ENCODE data around the gene CMSS1. TPM values are rescaled to one million over a fixed set of nuclear protein-coding genes. Genes with fewer than 3 reads are reported as not detected.
A peak's percentile ranks its signal among the peaks of the same experiment; 100 is the strongest.

Gene CMSS1
- total RNA-seq, 1 donor from 2014 or later, result 8.2 TPM

DNA sequence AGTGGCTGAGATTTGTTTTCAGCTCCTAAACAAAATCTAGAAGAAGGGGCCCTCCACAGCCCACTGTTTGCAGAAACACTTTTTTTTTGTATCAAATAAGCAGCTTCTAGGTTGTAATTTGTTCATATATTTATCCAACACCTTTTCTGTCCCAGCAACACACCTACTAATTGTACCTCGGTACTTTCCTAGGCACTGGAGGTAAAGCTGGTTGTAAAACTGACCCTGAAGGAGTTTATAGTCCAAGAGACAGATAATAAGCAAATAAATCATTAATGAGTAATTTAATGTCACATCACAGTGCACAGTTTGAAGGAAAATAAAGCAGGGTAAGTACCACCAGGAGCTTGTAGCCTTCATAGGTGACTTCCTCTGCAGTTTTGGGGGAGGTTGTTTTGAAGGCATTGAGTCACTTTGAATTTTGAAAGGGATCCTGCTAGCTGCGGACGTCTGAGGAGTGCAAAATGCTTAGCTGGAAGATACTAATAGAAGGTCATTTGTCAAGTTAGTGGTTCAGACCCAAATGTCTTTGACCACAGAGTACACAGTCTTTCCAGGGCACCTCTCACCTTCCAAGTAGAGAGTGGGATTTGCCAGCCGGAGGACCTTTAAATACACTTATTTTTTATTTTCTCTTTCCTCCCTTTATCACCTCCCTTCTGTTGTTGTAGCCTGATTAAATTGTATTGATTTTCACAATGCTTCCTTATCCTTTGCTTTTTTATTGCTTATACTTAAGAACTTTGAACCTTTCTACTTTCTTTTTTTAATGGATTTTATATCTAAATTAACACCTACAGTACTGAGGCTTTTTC, 53.8 kb downstream of the CMSS1 start:
- FAIRE-seq (no peak), DNase-seq (ENCODE audit: low spot score in 2 of 2) (no peak)

DNA sequence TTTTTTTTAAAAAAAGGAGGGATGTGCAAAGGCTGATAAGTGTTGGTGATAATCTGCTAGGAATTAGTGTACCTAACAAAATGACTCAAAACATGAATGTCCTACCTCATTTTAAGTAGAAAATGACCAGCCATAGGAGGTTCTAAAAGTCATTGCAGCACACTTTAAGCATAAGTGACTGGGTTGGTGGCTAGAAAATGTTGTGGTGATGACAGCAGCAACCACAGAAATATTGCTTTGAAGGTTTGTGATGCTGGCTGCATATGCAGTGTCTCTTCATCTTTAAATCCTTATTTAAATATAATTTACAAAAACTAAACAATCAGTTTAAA, 55.2 kb downstream of the CMSS1 start:
- no peak for FAIRE-seq
- no peak for DNase-seq (ENCODE audit: low spot score in 2 of 2)

DNA sequence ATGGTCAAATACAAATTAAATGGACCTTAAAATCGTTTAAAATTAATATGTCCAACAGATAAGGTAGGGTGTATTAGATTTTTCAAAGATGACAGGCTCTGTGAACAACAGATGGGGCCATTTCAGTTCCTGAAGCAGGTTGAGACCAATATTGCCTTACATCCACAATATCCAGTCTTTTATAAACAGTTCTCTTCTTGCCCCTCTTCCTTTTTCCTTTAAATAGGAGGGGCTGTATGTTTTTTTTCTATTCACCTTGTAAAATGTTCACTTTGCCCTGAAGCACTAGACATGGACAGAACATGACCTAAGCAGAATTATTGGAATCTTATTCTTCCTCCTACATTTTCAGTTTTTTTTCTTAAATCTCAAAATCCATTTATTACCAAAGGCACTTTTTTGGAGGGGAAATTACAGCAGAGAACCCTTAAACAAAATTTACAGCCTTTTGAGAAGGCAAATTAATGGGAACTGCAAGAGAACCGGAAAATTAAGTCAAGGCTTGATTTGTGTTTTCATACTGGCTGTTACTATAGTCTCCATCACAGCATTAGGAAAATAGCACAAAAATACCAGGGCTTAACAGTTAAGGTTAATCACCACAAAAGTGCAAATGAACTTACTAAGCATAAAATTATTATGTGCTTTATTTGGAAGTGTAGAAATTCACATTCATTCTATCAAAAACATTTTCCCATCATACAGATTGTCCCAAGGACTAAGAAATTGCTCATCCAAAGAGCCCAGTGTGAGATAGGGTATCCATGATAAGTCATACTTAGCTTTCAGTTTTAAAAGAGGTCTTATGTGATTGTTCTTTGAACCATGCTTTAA, 55.8 kb downstream of the CMSS1 start:
- DNase-seq (ENCODE audit: low spot score in 2 of 2) (no peak), FAIRE-seq (no peak)

DNA sequence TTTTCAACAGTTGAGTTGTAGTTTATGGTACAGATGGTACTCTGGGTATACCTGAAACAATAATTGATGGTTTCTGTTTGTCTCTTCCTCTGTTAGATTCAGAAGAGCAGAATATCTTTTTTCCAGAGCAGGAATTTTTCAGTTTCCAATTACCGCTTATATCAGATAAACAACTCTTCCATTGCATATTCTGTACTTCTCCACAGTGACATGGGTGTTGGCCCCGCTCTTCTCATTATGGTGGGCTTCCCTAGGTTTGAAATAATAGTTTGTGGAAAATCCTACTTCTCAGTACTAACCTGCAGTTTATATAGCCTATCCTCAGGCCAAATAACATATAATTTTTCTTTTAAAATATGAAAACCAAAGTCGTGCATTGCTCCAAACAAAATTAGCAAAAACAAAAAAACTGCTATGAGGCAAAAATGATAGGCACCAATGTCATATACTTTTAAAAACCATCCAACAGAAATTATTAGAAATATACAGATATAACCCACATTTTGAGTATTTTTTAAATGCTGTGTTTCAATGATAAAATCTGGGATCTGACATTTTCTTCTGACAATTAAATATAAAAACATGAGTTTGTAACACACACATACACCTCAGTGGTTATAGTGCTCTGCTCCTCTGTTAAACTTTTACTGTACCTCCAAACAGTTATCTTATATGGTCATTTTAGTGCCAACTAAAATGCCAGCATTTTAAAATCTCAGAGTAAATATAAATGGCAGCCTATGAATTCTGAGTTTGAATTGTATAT, 56.8 kb downstream of the CMSS1 start:
- FAIRE-seq, result no peak
- no peak for DNase-seq (ENCODE audit: low spot score in 2 of 2)

DNA sequence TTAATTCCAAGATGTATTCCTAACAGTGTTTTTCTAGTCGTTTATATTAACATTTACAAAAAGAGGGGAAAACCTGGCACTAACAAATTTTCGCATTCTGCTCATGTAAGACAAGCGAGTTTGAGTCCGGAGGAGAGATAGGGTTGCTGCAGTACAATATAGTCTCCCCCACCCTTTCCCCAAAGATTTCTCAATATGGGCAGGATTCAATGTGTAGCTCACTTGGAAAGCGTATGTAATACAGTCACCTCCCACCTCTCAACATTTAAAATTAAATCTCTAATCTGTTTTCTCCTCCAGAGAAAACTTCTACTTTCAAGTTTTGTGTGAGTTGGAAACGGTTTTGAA, 57.9 kb downstream of the CMSS1 start:
- DNase-seq (ENCODE audit: low spot score in 2 of 2) (no peak), FAIRE-seq (no peak)

DNA sequence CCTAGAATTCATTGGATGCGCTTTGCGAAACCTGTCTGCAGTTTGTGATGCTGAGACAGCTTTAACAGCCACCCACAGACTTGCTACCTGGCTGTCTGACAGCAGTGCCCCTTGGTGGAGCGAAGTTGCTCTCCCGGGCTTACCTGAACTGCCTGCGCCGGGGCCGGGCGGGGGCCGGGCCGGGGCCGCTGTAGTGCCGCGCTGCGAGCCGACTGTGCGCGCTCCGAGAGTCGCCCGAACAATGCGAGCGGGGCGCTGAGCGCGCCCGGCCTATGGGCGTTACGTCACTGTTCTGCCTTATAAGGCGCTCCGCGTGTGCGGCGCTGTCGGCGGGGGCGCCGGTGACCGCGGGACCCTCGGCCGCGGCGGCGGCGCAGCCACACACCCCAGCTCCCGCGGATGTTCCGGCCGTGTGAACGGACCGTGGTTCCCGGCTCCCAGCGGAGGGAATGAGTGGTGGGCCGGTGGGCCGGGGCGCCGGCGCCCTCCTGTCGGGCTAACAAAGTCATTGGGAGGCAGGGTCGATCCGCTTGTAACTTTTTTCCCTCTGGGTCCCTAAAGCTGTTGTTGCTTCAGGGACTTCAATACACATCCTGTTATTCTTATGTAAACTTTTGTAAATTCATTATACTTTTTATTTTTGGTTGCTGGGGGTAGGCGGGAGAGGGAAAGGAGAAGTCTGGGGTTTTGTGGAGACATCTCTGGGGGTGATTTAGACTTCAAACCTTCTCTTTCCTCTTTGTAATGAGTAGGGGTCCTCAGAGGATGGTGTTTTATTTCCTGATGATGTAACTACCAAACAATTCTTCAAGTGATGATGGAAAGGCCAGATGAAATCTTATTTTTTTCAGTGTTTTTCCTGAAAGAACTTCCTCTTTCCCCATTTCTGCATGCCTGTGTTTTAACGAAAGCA, 58.5 kb downstream of the CMSS1 start:
- no peak for FAIRE-seq
- DNase-seq (ENCODE audit: low spot score in 2 of 2), result peak; percentile 79 to 86

DNA sequence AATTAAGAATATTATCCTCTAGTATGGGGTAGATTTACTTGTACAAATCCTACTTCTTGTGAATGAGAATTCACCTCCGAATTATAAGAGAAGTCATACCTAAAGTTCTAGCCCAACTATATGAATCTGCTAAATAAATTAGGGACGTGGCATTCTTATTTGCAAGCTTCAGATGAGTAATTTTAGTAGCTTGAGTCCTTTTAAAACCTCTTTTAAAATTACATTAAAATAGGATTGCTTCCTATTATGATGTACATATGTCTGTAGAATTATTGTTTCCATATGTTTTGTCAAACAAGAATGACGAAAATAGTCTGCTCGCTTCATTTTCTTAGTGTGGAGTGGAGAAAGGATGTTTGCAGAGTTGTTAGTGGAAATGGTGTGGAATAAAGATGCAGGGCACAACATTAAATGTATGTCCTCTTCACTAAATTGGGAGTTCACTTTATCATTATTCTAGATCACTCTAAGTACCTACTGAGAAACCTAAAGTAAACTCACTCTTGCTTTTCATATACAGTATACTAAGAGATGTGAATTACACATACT, 59.4 kb downstream of the CMSS1 start:
- no peak for FAIRE-seq
- DNase-seq (ENCODE audit: low spot score in 2 of 2), result no peak

DNA sequence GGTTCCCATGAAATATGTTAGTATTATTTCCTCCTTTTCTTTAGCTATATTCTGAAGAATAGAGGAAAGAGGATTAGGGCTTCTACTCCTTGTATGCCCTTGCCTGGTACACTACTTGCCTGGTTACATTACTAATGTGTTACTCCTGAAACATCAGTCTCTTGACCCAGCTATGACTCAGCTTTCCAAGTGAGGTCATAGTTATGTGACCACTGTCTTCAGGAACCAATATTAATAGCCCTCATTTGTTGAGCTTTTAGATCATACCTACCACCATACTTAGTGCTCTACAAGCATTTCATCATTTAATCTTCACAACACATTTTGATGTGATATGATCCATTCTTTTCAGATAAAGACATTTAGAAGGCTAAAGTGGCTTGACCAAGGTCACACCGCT, 60.3 kb downstream of the CMSS1 start:
- DNase-seq (ENCODE audit: low spot score in 2 of 2) (no peak), FAIRE-seq (no peak)

DNA sequence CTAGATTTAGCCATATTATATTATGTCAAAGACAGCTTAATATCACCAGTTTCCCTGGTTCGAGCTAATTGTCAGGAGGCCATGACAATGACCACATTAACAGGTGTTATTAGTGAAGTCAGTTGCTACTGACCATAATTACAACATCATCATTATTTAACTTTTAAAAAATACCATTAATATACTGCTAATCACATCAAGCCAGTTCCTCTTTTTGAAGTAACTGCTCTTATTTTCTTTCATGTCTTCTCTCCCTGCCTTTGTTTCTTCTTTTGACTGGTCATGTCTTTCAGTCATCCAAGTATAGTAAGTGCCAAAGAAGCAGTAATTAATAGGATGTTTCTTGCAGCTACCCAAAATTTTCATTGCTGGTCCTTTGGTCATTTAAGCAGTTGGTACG, 61.6 kb downstream of the CMSS1 start:
- no peak for DNase-seq (ENCODE audit: low spot score in 2 of 2)
- FAIRE-seq, result no peak

DNA sequence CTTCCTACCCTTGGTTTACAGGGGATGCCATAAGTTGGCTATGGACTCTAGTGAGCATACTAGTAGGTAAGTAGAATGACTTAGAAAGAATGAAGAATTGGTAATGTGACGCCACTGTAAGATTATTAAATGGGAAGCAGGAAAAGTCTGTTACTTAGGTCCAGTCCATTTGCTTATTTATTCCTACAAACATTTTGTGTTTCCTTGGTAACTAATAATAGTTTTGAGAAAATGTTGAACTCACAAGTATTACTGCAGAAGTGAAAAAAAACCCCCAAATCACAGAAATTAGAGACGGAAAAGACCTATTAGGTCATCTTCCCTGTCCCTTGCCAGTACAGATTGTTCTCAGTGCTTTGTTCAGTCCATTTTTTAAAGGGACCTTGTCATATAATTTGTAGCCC, 63.5 kb downstream of the CMSS1 start:
- FAIRE-seq, result no peak
- DNase-seq (ENCODE audit: low spot score in 2 of 2), result no peak

DNA sequence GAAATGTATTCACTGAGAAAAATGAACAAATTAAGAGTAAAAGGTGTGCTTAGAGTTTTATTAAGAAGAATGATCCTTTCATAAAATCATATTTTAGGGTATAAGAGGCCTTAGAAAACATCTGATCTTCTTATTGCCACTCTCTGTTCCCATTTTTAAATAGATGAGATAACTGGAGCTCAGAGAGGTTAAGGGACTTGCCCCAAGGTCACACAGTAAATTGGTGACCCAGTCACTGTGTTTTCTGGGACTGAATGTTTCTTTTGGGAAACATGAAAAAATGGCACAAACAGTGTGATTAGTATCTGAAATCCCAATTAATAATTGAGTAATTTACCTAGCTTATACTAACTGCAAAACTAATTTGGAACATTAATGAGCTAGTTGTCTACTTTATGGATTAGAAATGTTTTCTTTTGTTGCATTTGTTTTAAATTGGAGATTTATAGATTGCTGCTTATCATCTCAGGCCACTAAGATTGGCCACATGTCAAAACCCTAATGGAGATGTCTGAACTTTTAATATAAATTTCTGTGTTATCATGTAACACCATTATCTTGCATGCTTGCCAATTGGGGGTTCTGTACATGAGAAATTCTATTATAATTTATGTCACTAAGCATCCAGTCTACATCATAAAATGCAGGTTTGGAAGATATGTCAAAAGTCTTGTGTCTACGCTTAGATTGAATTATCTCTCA, 64.9 kb downstream of the CMSS1 start:
- DNase-seq (ENCODE audit: low spot score in 2 of 2) (no peak), FAIRE-seq (no peak)

DNA sequence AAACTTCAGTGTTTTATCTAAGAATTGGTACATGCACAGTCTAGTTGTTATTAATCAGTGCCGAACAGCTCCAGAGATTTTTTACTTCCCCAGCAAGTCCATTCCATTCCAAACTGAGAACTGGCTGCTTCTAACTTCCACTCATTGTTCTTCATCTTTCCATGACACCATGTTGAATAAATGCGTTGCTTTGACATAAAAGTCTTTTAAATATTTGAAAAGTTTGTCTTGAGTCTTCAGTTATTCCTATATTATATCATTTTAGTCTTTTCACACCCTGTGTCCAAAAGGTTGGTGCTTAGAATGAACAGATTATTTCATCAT, 65.4 kb downstream of the CMSS1 start:
- FAIRE-seq, result no peak
- DNase-seq (ENCODE audit: low spot score in 2 of 2), result no peak

DNA sequence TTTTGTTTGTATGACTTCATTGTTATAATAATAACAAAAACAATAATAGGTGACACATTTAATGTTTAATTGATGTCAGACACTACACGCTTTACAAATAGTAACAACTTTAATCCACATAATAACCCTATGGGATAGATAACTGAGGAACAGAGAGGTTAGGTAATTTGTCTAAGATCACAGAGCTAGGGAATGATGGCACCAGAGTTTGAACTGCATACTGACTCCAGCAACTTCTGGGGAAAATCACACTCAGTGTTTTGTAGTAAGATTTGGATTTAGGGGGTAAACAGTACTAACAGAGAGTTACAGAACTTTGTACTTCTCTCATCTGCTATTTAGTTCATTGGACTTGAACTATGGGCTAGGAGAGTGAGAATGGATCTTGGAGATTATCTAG, 66.0 kb downstream of the CMSS1 start:
- DNase-seq (ENCODE audit: low spot score in 2 of 2) (no peak), FAIRE-seq (no peak)

DNA sequence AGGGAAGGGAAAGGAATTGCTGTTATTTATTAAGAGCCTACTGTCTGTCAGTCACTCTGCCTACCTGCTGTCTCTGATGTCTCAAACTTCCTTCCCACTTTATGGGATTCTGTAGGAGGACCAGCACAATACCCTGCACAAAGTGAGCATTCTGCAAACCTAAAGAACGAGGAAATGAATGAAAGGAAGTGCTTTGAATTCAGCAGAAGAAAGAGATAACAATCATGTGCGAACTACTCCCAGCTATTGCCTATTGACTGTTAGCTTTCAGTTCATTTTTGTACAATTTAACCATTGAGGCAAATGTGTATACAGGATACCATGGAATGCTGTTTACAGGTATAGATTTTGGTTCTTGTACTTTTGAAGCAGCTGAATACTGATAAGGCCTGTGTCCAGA, 66.8 kb downstream of the CMSS1 start:
- DNase-seq (ENCODE audit: low spot score in 2 of 2) (no peak), FAIRE-seq (no peak)

DNA sequence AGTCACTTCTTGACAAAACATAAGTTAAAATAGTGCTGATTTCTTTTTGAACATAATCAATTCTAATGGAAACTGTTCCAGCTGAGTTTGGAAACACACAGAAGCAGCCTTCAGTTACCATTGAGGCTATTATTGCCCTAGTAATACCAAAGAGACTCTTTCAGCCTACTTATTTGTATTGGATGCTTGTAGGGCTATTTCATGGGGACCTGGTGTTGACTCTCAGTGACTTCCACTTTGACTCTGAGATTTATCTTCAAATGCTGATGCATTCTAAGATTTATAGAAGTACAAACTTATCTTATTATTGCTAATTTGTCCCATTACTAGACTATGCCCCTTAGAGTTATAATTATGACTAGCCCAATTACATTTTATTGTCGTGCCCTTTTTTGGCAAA, 67.4 kb downstream of the CMSS1 start:
- no peak for DNase-seq (ENCODE audit: low spot score in 2 of 2)
- FAIRE-seq, result no peak

DNA sequence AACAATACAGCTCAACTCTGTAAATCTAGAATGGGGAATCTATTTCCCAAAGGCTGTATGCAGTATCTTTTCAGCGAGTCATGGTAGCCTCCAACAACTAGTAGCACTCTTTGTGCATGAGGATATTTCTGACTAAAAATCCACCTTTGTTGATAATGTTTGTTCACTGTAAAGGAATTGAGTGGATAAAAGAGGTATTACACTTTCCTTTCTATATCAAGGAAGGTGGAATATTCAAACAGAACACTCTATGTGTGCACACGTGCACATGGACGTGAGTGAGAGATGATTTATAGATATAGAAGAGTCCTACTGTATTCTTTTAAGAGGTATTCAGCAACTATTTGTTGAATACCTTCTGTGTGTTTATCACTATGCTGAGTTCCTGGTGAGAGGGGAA, 68.2 kb downstream of the CMSS1 start:
- FAIRE-seq (no peak), DNase-seq (ENCODE audit: low spot score in 2 of 2) (no peak)

DNA sequence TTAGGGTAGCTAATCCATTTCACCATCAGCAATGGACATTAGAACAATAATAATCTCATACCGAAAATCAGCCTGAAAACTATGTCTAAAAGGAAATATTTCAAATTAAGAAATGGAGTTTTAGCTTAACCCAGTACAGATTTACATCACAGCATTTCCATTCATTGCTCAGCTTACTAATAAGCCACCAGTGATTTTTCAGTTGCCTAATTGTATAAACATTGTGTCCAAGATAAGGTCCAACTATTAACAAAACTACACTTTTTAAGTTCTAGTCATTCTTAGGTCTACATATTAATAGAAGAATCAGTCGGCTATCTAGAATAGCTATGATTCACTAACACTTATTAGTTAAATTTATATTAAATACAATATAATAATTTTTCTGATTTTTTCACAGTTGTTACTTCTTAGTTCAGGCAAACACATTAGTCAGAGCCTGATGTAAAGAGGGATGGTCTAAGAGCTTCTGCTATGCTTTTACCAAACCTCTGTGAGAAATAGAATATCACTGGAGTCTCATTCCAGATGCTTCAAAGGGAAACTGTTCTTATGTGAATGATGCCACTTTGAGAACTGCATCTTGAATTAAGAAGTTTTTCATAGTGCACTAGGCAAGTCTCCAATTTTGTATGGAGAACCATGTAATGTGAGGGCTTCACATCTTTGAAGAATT, 74.1 kb downstream of the CMSS1 start:
- no peak for DNase-seq (ENCODE audit: low spot score in 2 of 2)
- no peak for FAIRE-seq

DNA sequence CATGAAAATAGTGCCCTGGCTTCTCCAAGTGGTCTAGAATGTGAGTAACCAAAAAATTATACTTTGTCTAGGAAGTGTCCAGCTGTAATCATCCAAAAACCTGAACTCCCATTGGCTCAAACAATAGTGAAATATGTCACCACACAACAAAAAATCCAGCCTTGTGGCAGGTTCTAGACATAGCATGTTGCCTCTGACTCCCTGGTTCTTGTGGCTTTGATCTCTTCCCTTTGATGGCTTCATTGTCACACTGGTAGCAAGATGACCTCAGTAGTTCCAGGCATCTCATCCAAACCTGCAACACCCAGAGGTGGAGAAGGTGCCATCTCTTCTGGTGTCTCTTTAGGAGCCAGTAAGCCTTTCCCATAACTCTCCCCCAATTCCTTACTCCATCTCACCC, 74.7 kb downstream of the CMSS1 start:
- FAIRE-seq (no peak), DNase-seq (ENCODE audit: low spot score in 2 of 2) (no peak)

DNA sequence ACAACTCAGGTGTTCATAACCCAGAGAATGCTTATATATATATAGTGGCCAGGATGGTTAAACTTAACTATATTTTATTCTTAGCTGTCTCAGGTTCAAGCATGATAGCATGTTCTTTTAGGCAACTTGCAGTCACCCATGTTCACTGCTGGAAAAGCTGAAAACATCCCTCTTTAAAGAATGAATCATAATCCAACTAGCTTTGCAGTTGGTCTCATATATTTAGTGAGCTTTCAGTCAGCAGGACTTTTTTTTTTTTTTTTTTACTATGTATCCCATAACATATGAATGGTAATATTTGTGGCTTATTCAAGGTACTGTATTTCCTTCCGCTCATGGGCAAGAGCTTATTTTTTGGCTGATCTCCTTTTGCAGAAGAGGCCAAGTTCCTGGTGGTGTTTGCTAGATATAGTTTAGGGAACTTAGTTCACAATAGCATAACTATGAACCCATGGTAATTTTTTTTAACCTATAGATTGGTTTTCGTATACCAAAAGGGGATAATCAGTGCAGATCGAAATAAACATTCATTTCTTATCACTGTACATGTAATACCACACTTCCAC, 77.6 kb downstream of the CMSS1 start:
- DNase-seq (ENCODE audit: low spot score in 2 of 2) (no peak), FAIRE-seq (no peak)
